GM04504 (cell line): ENCODE measurements around the gene SREBF2.
"Not testable (repeated sequence)": the region's sequence is repeated elsewhere in the genome, so short reads cannot be mapped to it uniquely, and the experiment has no call there.

Experiments used
- DNase-seq: peaks from one replicate; pipeline ENCODE4 v3.0.0-alpha.2; 2012; ENCODE audit warnings: low read depth

Gene SREBF2

DNA sequence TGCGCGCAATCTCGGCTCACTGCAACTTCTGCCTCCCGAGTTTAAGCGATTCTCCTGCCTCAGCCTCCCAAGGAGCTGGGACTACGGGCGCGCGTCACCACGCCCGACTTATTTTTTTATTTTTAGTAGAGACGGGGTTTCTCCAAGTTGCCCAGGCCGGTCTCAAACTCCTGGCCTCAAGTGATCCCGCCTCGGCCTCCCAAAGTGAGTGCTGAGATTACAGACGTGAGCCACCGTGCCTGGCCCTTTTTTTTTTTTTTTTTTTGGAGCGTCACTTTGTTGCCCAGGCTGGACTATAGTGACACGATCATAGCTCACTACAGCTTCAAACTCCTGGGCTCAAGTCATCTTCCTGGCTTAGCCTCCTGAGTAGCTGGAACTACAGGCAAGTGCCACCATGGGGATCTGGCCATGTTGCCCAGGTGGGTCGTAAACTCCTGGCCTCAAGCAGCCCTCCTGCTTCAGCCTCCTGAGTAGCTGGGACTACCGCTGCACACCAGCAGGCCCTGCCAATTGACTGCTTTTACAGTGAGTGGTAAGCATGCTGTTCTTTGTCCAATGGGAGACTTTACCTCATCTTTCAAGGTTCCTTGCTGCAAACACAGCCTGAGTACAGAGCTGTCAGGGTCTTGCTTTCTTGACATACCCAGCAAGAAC lies 114.6 kb downstream of the SREBF2 start:
- no peak for DNase-seq

DNA sequence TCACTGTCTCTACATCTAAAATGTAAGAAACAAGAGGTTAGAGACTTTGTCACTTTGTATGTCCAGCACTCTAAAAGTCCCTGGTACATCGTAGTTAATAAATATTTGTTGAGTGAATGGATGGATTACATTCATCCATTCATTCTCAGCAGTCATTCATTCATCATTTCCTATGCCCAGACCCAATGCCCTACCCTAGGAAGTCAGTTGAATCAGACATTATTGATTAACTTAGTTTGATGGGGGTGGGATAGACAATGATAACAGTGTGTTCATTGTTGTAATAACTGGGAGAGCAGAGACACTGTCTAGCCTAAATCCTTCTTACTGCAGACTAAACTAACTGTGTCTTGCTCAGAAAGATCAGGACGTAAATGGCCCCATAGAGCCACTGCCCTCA lies 115.2 kb downstream of the SREBF2 start:
- DNase-seq, result no peak

DNA sequence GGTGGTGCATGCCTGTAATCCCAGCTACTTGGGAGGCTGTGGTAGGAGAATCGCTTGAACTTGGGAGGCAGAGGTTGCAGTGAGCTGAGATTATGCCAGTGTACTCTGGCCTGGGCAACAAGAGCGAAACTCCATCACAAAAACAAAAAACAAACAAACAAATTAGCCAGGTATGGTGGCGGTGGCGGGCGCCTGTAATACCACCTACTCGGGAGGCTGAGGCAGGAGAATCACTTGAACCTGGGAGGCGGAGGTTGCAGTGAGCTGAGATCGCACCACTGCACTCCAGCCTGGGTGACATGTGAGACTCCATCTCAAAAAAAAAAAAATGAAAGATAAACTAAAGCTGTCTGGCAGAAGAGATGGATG lies 116.0 kb downstream of the SREBF2 start:
- not testable (repeated sequence) for DNase-seq

DNA sequence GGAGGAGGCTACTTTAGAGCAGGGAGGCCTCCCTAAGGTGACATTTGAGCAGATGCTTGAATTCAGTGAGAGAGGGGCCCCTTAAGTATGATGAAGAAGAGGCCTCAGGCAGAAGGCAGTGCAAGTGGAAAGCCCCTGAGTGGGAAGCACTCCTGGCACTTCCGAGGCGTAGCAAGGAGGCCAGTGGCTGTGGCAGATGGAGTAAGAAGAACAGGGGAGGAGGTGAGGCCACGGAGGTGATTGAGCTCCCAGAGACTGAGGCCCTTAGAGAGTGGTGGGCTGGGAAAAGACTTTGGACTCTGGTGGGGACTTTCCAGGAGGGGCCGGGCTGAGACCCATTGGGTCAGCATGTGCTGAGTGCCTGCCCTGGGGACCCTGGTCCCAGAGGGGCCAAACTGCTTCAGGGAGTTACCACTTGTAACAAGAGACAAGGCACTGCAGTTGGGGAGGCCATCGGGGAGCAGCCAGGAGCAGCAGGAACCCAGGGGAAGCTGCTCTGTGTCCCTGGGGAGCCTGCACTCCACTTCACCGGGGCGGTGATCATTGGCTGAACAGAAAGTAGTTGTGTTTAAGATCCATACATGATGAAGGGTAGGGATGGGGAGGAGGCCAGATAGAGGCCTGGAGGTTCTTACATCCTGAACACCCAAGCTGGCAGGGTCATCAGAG lies 116.5 kb downstream of the SREBF2 start:
- no peak for DNase-seq

DNA sequence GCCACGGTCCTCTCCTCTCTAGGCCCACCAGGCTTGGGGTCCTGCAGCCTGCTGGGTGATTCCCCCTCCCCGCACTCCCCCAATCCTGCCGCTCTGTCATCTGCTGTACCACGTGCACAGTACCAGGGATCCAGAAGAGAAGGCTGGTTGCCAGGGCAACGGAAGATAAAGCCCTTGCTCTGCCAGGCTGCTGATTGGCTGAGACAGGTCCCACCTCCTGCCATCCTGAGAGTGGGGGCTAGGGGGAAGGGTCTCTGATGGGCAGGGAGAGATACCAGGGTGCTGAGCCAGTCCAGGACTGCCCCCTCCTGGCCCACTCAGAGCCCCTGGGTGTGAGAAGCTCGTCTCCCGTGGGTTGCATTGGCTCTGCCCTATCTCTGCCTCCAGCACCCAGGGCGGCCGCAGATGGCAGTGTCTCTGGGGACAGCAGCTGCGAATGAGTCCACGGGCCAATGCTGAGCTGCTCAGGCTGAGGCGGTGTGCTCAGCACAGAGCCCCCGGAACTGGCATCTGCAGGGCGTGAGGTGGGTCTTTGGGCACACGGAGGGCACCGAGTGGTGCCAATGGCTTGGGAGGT lies 119.1 kb downstream of the SREBF2 start, which contains the start of gene SMIM45:
Gene SMIM45 (plus strand): TSS at position 253 of the 577 bp plus-strand sequence.
- no peak for DNase-seq

DNA sequence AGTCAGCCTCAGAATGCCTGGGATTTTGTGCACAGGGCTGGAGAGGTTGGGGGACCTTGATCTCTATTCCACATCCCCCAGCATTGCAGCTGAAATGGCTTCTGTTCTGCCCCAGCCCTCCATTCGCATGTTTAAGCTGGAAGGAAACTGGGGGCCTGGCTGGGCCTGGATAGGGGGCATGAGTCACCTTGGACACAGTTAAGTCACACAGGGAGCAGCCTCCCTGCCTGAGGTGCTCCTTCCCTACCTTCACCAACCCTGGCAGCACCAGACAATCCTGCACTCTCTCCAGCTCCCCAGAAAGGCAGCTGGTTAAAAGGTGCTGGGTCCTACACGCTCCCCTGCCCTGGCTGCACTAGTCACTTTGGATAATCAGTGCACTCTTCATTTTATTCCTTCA lies 119.8 kb downstream of the SREBF2 start:
- DNase-seq, result no peak
